HG02642 (cell line): ENCODE data around the gene DFFA.
"Not testable (repeated sequence)": the region's sequence is repeated elsewhere in the genome, so short reads cannot be mapped to it uniquely, and the experiment has no call there.

ENCODE experiments used
- ATAC-seq: cut with Tn5 transposase; IDR thresholded peaks from one replicate; pipeline ENCODE4 v1.9.1; 2021; ENCODE audit warnings: mild to moderate bottlenecking; ENCODE audit not compliant: unreplicated experiment, poor library complexity

Gene DFFA

DNA sequence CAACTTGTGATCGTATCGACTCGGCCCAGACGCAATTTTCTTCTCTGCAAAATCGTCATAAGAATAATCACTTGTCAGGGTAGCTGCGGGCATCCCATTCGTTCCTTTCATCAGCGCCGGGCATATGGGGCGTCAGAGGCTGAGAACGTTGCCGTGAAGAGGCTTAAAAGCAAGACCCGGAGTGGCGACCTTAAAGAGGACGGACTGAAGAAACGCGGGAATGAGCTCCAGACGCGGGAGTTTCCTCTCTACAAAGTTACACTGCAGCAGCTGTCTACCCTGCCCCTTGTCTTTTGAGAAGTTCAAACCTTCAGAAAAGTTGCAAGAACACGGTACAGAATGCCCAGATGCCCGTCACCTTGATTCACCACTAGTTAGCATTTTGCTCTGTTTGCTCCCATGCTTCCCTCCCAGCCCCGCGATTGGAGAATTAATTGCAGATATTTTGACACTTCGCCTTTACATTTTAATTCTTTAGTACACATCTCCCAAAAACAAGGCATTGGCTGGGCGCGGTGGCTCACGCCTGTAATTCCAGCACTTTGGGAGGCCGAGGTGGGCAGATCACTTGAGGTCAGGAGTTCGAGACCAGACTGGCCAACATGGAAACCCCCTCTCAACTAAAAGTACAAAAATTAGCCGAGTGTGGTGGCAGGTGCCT lies 41.1 kb downstream of the DFFA start:
- no peak for ATAC-seq

DNA sequence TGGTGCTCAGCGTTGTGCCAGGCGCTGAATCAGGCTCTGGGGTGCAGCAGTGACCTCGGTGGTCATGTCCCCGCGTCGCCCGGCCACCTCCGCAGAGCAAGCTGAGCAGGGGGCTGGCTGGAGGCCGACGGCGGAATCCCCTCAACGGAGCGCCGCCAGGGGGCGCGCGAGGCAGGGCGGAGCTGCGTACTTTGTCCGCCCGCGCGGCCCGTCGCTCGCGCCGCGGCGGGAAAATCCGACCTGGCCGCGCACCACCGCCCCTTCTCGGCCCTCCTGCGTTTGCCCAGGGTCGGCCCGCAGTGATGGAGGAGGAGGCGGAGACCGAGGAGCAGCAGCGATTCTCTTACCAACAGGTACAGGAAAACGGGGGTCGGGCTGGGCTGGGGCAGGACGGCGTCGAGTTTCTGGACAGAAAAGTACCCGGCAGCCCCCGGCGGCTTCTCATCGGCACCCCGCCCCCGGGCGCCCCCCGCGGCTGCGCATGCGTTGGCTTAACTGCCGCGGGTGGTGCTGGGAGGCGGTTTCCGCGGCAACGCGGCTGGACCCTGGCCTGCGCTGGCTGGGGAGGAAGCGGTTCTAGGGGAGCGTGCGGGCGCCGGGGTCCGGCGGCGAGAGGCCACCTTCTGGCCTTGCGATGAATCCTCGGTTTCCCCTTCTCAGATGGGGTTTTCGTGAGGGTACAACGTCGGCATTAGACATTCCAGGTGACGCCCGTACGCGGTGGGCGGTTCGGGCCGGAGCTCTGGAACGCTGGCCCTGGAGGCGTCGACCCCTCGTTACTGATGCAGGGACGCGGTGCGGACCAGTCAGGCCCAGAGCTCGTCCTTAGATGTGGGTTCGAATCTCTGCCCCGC lies 41.9 kb downstream of the DFFA start, which contains the start of gene CENPS:
Gene CENPS, plus strand, starts transcription at position 218 of the 854 bp plus-strand sequence. Its CDS starts 85 bp downstream, at position 303.
- peak; percentile 81 for ATAC-seq

GRCh38 chr1:10429868-10430215 lies 42.5 kb downstream of the DFFA start:
- no peak for ATAC-seq

GRCh38 chr1:10428984-10429383 lies 43.3 kb downstream of the DFFA start:
- ATAC-seq, result no peak

DNA sequence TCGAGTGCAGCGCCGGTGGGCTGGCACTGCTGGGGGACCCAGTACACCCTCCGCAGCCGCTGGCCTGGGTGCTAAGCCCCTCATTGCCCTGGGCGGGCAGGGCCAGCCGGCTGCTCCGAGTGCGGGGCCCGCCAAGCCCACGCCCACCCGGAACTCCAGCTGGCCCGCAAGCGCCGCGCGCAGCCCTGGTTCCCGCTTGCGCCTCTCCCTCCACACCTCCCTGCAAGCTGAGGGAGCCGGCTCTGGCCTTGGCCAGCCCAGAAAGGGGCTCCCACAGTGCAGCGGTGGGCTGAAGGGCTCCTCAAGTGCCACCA lies 45.8 kb downstream of the DFFA start:
- ATAC-seq, result not testable (repeated sequence)

- ATAC-seq, result not testable (repeated sequence)
These were observed 46.3 kb downstream of the DFFA start for GRCh38 chr1:10425826-10426534.

DNA sequence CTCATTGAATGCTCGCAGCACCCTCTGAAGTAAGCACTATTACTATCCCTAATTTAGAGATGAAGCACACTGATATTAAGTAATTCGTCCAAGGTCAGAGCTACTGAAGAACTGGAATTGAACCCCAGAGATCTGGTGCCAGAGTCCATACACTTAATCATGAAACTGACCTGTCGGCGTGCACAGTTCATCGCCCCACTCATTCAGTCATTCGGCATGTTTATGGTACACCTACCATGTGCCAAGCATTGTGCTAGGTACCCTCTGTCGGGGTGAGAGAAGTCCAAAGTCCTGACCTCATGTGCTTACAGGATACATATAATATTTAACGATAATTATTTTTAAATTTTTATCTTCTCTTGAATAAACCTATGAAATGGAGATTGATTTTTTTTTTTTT lies 47.7 kb downstream of the DFFA start:
- no peak for ATAC-seq

DNA sequence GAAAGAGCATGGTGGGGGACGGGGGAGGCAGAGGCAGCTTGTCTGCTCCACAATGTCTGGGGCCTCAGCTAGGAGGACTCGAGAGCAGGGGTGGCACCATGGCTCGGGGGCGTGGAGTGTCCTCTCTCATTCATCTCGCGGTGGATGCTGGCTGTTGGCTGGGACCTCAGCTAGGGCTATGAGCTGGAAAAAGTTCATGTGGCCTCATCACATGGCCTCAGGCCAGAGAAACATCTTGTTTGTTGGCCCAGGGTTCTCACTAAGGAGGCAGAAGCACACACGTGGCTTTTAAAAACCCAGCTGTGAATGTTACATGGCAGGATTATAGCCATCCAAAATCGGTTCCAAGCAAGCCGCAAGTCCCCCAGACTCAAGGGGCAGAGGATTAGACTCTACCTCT lies 48.3 kb downstream of the DFFA start:
- ATAC-seq, result no peak

DNA sequence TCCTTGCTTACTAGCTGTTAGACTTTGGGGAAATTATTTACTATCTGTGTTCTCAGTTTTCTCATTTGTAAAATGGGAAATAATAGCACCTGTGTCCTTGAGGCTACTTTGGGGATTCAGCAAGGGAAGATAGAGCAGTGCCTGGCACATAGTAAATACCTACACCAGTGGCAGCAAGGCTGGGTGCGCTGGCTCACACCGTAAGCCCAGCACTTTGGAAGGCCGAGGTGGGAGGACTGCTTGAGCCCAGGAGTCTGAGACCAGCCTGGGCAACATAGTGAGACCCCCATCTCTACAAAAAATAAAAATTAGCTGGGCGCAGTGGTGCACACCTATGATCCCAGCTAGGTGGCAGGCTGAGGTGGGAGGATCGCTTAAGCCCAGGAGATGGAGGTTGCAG lies 50.7 kb downstream of the DFFA start:
- ATAC-seq, result no peak

DNA sequence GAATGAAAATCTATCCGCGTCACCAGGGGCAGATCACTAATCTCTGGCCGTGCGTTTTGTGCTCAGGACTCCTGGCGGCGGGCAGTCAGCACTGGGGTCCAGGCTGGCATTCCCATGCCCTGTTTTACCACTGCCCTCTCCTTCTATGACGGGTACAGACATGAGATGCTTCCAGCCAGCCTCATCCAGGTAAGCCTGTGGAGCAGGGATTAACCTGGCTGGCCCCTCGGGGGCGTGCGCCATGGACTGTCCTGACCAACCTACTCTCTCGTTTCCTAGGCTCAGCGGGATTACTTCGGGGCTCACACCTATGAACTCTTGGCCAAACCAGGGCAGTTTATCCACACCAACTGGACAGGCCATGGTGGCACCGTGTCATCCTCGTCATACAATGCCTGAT lies 53.0 kb downstream of the DFFA start:
- ATAC-seq, result no peak

DNA sequence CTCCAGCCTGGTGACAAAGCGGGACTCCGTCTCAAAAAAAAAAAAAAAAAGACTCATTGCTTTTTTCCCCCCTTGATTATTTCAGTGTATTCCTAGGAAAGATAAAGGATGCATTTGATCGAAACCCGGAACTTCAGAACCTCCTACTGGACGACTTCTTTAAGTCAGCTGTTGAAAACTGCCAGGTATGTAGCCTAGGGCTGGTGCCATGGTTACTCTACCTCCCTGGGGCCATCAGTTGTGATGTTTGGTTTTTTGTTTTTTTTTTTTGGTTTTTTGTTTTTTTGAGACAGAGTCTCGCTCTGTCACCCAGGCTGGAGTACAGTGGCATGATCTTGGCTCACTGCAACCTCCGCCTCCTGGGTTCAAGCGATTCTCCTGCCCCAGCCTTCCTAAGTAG lies 53.6 kb downstream of the DFFA start:
- ATAC-seq, result not testable (repeated sequence)

DNA sequence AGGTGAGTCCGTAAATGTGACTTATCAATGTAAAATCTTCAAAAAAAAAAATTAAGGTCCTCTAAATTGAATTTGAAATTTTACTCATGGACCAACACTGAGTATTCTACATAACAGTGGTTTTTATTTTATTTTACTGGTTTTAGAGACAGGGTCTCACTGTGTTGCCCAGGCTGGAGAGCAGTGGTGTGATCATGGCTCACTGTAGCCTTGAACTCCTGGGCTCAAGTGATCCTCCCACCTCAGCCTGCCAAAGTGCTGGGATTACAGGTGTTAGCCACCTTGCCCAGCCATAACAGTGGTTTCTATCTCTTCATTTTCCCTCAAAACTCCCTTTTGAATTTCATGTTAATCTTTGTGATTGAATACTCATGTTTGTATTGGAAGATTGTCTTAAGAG lies 56.4 kb downstream of the DFFA start:
- not testable (repeated sequence) for ATAC-seq

DNA sequence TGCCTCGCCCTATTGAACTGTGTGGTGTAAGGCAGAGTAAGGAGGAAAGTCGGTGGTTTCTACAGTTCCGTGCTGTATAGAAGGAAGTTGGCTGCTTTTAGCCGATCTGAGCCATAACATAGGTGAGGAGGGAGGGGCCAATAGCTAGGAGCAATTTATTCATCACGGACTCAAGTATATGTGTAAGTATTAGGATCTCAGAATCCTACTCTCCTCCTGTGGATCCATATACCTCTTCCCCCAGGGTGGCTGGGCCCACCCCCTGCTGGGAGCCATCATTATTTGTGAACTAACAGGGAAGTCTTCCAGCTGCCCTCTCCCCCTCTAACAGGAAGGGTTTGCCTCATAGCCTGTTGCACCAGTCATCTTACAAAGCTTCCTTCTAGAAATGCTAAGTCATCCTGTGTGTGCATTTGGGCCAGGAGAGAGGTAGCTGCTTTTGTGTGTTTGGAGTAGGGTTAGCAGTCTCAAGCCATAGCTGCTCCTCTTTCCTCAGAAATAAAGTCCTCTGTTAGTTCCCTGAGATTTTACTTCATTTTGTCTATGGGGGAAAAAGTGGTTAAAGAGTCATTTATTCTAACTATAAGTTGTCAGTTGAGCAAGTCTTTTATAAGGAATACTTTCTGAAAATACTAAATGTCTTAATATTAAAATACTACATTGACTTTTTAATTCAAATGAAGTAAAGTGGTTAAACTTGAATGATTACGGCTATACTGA lies 57.0 kb downstream of the DFFA start:
- no peak for ATAC-seq

DNA sequence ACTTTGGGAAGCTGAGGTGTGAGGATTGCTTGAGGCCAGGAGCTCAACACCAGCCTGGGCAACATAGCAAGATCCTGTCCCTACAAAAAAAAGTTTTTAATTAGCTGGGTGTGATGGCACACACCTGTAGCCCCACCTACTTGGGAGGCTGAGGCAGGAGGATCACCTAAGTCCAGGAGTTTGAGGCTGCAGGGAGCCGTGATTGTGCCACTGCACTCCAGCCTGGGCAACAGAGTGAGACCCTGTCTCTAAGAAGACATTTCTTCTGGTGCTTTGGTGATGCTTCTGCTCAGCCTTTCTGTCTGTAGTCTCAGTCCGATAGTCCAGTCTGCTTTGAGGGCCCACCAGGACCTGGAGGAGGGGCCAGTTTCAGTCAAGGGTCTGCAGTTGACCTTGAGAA lies 65.1 kb downstream of the DFFA start:
- no peak for ATAC-seq
